Skeletal muscle cell (primary cell): Measurements from ENCODE around the gene CCDC106.
A peak's percentile ranks its signal among the peaks of the same experiment; 100 is the strongest.

Experiments used
- DNase-seq: peaks from one replicate; pipeline ENCODE4 v3.0.0-alpha.2; 2010; ENCODE audit warnings: low read depth
- H3K4me3 ChIP-seq: 2 replicates; pipeline ENCODE4 v1.5.1; 2011; ENCODE audit warnings: low read depth, mild to moderate bottlenecking, control low read depth, low read length, moderate library complexity

Gene CCDC106

DNA sequence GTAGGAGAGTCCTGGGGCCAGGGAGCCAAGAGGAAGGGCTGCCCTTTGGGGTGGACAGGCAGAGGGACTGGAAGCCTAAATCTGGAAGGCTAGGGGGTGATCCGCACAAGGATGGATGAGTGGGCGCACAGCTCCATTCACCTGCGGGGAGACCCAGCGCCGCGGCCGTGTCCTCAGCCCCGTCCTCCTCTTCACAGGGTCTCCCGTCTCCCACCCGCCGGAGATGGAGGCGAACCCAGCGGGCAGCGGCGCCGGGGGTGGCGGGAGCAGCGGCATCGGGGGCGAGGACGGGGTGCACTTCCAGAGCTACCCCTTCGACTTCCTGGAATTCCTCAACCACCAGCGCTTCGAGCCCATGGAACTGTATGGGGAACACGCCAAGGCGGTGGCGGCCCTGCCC is 34.6 kb upstream of the CCDC106 start:
- DNase-seq = no peak

DNA sequence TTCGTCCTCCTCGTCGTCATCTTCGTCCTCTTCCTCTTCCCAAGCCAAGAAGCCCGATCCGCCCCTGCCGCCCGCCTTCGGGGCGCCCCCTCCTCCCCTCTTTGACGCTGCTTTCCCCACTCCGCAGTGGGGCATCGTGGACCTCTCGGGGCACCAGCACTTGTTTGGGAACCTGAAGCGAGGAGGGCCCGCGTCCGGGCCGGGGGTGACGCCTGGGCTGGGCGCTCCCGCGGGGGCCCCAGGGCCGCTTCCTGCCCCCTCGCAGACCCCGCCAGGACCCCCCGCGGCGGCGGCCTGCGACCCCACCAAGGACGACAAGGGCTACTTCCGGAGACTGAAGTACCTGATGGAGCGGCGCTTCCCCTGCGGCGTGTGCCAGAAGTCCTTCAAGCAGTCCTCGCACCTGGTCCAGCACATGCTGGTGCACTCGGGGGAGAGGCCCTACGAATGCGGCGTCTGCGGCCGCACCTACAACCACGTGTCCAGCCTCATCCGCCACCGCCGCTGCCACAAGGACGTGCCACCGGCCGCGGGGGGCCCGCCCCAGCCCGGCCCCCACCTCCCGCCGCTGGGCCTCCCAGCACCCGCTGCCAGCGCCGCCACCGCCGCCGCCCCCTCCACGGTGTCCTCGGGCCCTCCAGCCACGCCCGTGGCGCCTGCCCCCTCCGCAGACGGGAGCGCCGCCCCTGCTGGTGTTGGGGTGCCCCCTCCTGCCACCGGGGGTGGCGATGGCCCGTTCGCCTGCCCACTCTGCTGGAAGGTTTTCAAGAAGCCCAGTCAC is 33.9 kb upstream of the CCDC106 start:
- H3K4me3 ChIP-seq = no peak overlapping the region
- DNase-seq = no peak

More for the DNA sequence above, 34.6 kb upstream of the CCDC106 start:
- H3K4me3 ChIP-seq = no peak overlapping the region

DNA sequence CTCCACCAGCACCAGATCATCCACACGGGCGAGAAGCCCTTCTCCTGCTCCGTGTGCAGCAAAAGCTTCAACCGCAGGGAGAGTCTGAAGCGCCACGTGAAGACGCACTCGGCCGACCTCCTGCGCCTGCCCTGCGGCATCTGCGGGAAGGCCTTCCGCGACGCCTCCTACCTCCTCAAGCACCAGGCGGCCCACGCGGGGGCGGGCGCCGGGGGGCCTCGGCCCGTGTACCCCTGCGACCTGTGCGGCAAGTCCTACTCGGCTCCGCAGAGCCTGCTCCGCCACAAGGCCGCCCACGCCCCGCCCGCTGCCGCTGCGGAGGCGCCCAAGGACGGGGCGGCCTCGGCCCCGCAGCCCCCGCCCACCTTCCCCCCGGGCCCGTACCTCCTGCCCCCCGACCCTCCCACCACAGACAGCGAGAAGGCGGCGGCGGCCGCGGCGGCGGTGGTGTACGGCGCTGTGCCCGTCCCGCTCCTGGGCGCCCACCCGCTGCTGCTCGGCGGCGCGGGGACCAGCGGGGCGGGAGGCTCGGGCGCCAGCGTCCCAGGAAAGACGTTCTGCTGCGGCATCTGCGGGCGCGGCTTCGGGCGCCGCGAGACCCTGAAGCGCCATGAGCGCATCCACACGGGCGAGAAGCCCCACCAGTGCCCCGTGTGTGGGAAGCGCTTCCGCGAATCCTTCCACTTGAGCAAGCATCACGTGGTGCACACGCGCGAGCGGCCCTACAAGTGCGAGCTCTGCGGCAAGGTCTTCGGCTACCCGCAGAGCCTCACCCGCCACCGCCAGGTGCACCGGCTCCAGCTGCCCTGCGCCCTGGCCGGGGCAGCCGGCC is 33.1 kb upstream of the CCDC106 start:
- H3K4me3 ChIP-seq = no peak overlapping the region
- DNase-seq = no peak

GRCh38 chr19:55615543-55616394 is 32.2 kb upstream of the CCDC106 start:
- DNase-seq = no peak

DNA sequence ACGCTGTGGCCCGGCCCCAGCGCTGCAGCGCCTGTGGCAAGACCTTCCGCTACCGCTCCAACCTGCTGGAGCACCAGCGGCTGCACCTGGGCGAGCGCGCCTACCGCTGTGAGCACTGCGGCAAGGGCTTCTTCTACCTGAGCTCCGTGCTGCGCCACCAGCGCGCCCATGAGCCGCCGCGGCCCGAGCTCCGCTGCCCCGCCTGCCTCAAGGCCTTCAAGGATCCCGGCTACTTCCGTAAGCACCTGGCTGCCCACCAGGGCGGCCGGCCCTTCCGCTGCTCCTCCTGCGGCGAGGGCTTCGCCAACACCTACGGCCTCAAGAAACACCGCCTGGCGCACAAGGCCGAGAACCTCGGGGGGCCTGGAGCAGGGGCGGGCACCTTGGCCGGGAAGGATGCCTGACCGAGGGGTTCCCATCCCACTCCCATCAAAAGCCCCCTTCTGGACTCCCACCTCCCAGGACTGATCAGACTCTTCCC is 31.6 kb upstream of the CCDC106 start:
- no peak overlapping the region for H3K4me3 ChIP-seq
- no peak for DNase-seq

More at GRCh38 chr19:55615543-55616394, 32.2 kb upstream of the CCDC106 start:
- H3K4me3 ChIP-seq = no peak overlapping the region

DNA sequence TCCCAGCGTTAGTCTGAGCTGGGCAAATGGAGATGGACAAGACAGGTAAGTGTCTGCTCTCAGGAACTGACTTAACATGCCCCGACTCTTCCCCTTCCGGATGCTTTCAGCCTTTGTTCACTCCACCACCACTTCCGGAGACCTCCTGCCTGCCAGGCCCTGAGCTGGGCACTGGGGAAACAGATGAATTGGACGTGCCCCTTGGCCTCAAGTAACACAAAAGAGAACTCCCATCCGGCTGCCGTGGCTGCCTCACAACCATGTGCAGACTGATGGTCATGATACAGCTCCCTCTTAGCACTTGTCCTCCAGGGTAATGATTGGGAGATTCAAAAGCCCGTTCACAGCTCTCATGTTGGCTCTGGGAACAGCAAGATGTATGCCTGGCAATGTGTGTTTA is 30.6 kb upstream of the CCDC106 start:
- no peak for DNase-seq
- H3K4me3 ChIP-seq = no peak overlapping the region

DNA sequence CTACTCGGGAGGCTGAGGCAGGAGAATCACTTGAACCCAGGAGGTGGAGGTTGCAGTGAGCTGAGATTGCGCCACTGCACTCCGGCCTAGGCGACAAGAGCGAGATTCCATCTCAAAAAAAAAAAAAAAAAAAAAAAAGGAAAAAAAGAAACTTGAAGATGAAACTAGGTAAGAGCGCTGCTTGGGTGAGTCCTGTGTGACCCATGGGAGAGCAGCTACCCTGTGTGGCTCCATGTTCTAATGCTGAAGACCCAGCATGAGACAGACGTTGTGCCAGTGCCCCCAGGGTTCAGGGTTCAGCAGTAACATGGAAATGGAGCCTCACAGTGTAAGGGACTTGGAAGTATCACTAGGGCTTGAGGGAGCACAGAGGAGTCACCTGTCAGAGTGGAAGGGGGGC is 29.6 kb upstream of the CCDC106 start:
- DNase-seq = no peak
- H3K4me3 ChIP-seq = no peak overlapping the region

DNA sequence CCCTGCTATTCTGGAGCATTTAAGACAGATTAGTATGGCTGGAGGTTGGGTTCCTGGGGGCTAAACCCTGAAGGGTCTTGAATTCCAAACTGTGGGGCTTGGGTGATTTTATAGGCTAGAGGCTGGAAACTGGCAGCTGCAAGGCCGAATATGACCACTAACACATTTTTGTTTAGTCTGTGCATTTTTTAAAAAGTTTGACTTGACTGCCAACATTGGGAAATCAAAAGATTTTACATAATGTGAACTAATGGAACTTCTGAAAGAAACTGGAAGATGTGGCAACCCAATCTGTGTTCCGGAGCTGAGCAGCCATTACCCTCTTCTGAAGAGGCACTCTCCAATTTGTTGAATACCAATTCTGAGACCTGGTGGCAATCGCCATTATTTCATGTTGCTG is 28.7 kb upstream of the CCDC106 start:
- no peak overlapping the region for H3K4me3 ChIP-seq
- DNase-seq = no peak

- H3K4me3 ChIP-seq = no peak overlapping the region
- no peak for DNase-seq
Measured at GRCh38 chr19:55620410-55621204, 27.4 kb upstream of the CCDC106 start.

- no peak for DNase-seq
- no peak overlapping the region for H3K4me3 ChIP-seq
Measured at GRCh38 chr19:55621205-55621672, 26.8 kb upstream of the CCDC106 start.

DNA sequence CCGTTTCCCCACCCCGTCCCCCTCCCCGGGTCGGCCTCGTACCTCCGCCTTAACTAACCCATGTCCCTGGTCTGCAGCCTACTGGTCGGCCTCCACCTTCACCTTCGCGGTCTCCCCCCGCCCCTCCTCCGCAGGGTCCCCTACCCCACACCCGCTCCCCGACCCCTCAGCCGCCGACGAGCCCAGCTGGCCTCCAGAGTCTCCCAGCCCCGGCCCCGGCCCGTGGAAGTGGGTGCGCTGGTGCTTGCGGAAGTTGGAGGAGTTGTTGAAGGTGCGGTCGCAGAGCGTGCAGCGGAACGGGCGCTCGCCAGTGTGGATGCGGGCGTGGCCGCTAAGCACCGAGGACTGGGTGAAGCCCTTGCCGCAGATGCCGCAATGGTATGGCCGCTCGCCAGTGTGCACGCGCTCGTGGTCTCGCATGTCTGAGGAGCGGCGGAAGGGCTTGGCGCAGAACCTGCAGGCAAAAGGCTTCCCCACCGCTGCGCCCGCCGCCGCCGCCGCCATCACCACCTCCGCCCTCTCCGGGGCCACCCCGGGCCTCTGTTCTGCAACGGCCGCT is 26.3 kb upstream of the CCDC106 start:
- no peak overlapping the region for H3K4me3 ChIP-seq
- DNase-seq = no peak

- DNase-seq = no peak
- H3K4me3 ChIP-seq = no peak overlapping the region
Measured at GRCh38 chr19:55622242-55622969, 25.6 kb upstream of the CCDC106 start.

- DNase-seq = no peak
Measured at GRCh38 chr19:55623130-55623529, 24.9 kb upstream of the CCDC106 start.

GRCh38 chr19:55623561-55623960 is 24.5 kb upstream of the CCDC106 start:
- peak overlapping the region; percentile 34 for H3K4me3 ChIP-seq
- no peak for DNase-seq

More at GRCh38 chr19:55623130-55623529, 24.9 kb upstream of the CCDC106 start:
- no peak overlapping the region for H3K4me3 ChIP-seq

GRCh38 chr19:55624109-55625003 is 23.7 kb upstream of the CCDC106 start, which contains the start of gene ZNF784:
Gene ZNF784, minus strand, starts transcription at chr19:55624566. Its CDS starts 5 bp downstream, at chr19:55624561.
- H3K4me3 ChIP-seq = peak within 1 kb of the TSS; percentile 61
- DNase-seq = peak; percentile 62

DNA sequence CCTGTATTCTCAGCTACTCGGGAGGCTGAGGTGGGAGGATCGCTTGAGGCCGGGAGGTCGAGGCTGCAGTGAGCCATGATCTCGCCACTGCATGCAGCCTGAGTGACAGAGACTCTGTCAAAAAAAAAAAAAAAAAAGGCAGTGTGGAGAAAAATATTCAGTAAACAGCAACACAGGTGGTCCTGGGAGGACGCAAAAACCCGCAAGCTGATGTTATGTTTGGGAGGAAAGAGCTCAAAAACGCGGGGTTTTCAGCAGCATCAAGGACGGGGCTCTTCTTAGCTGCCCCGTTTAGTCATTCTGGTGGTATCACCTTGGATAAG is 23.0 kb upstream of the CCDC106 start:
- H3K4me3 ChIP-seq = peak overlapping the region; percentile 61
- no peak for DNase-seq

GRCh38 chr19:55626350-55626749 is 21.7 kb upstream of the CCDC106 start:
- no peak overlapping the region for H3K4me3 ChIP-seq
- no peak for DNase-seq
